Measurements from ENCODE around the gene PLXNC1. TPM values are rescaled to one million over a fixed set of nuclear protein-coding genes. Genes with fewer than 3 reads are reported as not detected.

Gene PLXNC1
- total and polyA plus RNA-seq, 9 of the 15 experiments (the other 6 are each of a cell fraction or from before 2014, with no cell fraction given): 0.08 to 0.87 (median 0.28) TPM

DNA sequence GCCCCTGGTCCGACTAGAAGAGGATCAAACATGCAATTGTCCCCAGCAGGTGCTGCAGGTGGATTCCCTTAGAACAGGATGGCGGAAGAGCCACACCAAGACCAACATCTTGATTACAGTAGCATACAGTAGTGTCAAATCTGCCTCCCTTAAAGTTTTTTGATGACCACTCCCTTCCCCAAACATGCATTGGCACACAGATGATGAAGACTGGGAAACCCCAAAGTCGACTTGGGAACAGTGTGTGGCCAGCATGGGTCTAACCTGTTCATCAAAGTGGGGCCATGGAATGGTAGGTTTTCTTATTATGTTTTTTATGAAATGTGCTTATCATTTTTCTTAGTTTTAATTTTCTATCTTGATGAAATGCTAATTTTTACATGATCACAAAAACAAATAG, 8.8 kb downstream of the PLXNC1 start:
- intact Hi-C loops (cut with micrococcal nuclease) (no loop called here), in situ Hi-C loops (cut with MboI) (no loop called here)
- no peaks in the 10 kb centered on the region for H3K79me2 ChIP-seq (ENCODE audit: control insufficient read depth, insufficient read depth, low read length)
- 6% methylated on average over 3 of the region's 3 CpGs for WGBS (ENCODE audit: insufficient coverage, low coverage, missing lambda C conversion rate)
- no peak for FAIRE-seq
- DNase-seq (ENCODE audit: extremely low read depth in 1 of 4, low spot score in 3 of 4): no peak
- no peak overlapping the region for H2AFZ ChIP-seq (ENCODE audit: low read depth, low read length)
- no peaks in the 10 kb centered on the region for H3K4me1 ChIP-seq (replicated peaks in 1 of 2; ENCODE audit: control insufficient read depth in 2 of 2, insufficient read depth in 2 of 2, low read length in 2 of 2)
- no peaks in the 10 kb centered on the region for H3K9me1 ChIP-seq (ENCODE audit: control insufficient read depth, insufficient read depth, low read length)
- no peak for TF ChIP-seq NONO (IDR thresholded peaks at IDR 0.05; ENCODE audit: low read depth in 2 of 2, low read length in 1 of 2)
- H3K27ac ChIP-seq (ENCODE audit: extremely low read depth, low read depth, low read length): no peak overlapping the region
- no peak overlapping the region for H3K9ac ChIP-seq (ENCODE audit: insufficient read depth in 1 of 2, low read depth in 2 of 2, low read length in 2 of 2)
- BruUV-seq (replicated peaks): no TSS peak
- no peaks in the 10 kb centered on the region for H3K36me3 ChIP-seq (ENCODE audit: control insufficient read depth, insufficient read depth, low read length)
- H3K4me2 ChIP-seq (ENCODE audit: insufficient read depth, low read length): no peak overlapping the region
- POLR2A ChIA-PET: interaction anchor here (0.7 to 1.5 kb wide), 2 partner anchors 10 to 126 kb away, joined by 3 read pairs; no protein-coding TSS in a partner anchor
- H3K9me3 ChIP-seq (replicated peaks; ENCODE audit: control insufficient read depth, insufficient read depth, low read depth, low read length): no peaks in the 10 kb centered on the region
- ATAC-seq: no peak
- peaks cover 14 to 15% of the 10 kb centered on the region in 2 experiments; a peak in 4 of 5 replicates for H3K27me3 ChIP-seq (ENCODE audit: control insufficient read depth in 2 of 2, insufficient read depth in 2 of 2, low read length in 2 of 2)
- CTCF ChIA-PET (ENCODE audit: low intra/inter-chr PET ratio): no interaction called here
- no peaks in the 10 kb centered on the region; the same call in 1 of the 2 replicates for H4K20me1 ChIP-seq (replicated peaks; ENCODE audit: control insufficient read depth, insufficient read depth, low read length)
- no peak overlapping the region for H3K4me3 ChIP-seq

DNA sequence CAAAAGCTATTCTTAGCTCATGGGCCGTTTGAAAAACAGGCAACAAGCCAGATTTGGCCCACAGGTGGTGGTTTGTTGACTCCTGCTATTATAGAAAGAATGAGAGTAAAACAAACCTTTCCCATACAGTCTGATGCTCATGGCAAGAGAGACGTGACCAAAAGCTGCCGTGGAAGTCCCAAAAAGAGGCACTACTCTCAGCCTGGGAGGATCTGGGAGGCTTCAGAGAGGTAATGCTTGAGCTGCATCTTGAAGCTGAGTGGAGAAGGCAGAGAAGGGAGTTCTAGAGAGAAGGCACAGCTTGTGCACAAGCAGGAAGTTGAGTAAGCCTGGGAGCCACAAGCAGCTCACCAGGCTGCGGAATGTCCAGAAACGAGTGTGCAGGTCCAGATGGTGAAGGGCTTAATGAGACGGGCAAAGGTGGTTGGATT, 9.6 kb downstream of the PLXNC1 start:
- 8% methylated on average over 6 of the region's 6 CpGs for WGBS (ENCODE audit: insufficient coverage, low coverage, missing lambda C conversion rate)

More for the DNA sequence above, 9.6 kb downstream of the PLXNC1 start:
- TF ChIP-seq FUS (optimal IDR thresholded peaks at IDR 0.05; ENCODE audit: low read depth, low read length): no peak
- TF ChIP-seq, protein P1, sequence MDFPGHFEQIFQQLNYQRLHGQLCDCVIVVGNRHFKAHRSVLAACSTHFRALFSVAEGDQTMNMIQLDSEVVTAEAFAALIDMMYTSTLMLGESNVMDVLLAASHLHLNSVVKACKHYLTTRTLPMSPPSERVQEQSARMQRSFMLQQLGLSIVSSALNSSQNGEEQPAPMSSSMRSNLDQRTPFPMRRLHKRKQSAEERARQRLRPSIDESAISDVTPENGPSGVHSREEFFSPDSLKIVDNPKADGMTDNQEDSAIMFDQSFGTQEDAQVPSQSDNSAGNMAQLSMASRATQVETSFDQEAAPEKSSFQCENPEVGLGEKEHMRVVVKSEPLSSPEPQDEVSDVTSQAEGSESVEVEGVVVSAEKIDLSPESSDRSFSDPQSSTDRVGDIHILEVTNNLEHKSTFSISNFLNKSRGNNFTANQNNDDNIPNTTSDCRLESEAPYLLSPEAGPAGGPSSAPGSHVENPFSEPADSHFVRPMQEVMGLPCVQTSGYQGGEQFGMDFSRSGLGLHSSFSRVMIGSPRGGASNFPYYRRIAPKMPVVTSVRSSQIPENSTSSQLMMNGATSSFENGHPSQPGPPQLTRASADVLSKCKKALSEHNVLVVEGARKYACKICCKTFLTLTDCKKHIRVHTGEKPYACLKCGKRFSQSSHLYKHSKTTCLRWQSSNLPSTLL (IDR thresholded peaks at IDR 0.05): no peak
- no peak for TF ChIP-seq FOXM1 (IDR thresholded peaks at IDR 0.05; ENCODE audit: low read depth)
- no peak for TF ChIP-seq FOXM1 (CRISPR knock-in tag; IDR thresholded peaks at IDR 0.05; ENCODE audit: low read depth)
- TF ChIP-seq JUND (IDR thresholded peaks at IDR 0.05; ENCODE audit: borderline replicate concordance, low read depth, low read length): no peak
- no peak for TF ChIP-seq JUND (tag; IDR thresholded peaks at IDR 0.05; ENCODE audit: borderline replicate concordance, low read depth, low read length)
- no peak for TF ChIP-seq LEF1 (IDR thresholded peaks at IDR 0.05)
- ChIA-PET CTCF (ENCODE audit: low intra/inter-chr PET ratio) (no interaction called here), POLR2A (interaction anchor here (0.7 to 1.5 kb wide), 3 partner anchors 9 to 125 kb away, joined by 3 read pairs; no protein-coding TSS in a partner anchor)
- H3K27me3 ChIP-seq (ENCODE audit: control insufficient read depth in 2 of 2, insufficient read depth in 2 of 2, low read length in 2 of 2): peaks cover 11 to 15% of the 10 kb centered on the region in 2 experiments; a peak in 4 of 5 replicates
- intact Hi-C loops (cut with micrococcal nuclease) (no loop called here), in situ Hi-C loops (cut with MboI) (no loop called here)
- no peaks in the 10 kb centered on the region for H3K9me1 ChIP-seq (ENCODE audit: control insufficient read depth, insufficient read depth, low read length)
- no peaks in the 10 kb centered on the region for H3K79me2 ChIP-seq (ENCODE audit: control insufficient read depth, insufficient read depth, low read length)
- H3K4me3 ChIP-seq: no peak overlapping the region
- DNase-seq (ENCODE audit: extremely low read depth in 1 of 4, low spot score in 3 of 4) (no peak), ATAC-seq (no peak), FAIRE-seq (no peak)
- no peaks in the 10 kb centered on the region for H3K9me3 ChIP-seq (replicated peaks; ENCODE audit: control insufficient read depth, insufficient read depth, low read depth, low read length)
- BruUV-seq (replicated peaks): no TSS peak
- H3K27ac ChIP-seq (ENCODE audit: extremely low read depth, low read depth, low read length): no peak overlapping the region
- no peak overlapping the region for H3K9ac ChIP-seq (ENCODE audit: insufficient read depth in 1 of 2, low read depth in 2 of 2, low read length in 2 of 2)
- H3K36me3 ChIP-seq (ENCODE audit: control insufficient read depth, insufficient read depth, low read length): no peaks in the 10 kb centered on the region
- H2AFZ ChIP-seq (ENCODE audit: low read depth, low read length): no peak overlapping the region
- H4K20me1 ChIP-seq (replicated peaks; ENCODE audit: control insufficient read depth, insufficient read depth, low read length): no peaks in the 10 kb centered on the region; the same call in 1 of the 2 replicates
- H3K4me1 ChIP-seq (replicated peaks in 1 of 2; ENCODE audit: control insufficient read depth in 2 of 2, insufficient read depth in 2 of 2, low read length in 2 of 2): no peaks in the 10 kb centered on the region
- H3K4me2 ChIP-seq (ENCODE audit: insufficient read depth, low read length): no peak overlapping the region

Measured in K562 (cell line).